WERI-Rb-1 (cell line): Measurements from ENCODE around the gene SNRNP40.

ENCODE experiments used
- DNase-seq: peaks from one replicate; pipeline ENCODE4 v3.0.0-alpha.2; 2020
- H3K27ac ChIP-seq: fragments of 250-450 bp; sonication (Bioruptor Pico); 2 replicates; pipeline ENCODE4 v1.5.1; 2020; ENCODE audit warnings: mild to moderate bottlenecking, moderate library complexity
- H3K27me3 ChIP-seq: fragments of 250-450 bp; sonication (Bioruptor Pico); 2 replicates; pipeline ENCODE4 v1.5.1; 2021; ENCODE audit warnings: mild to moderate bottlenecking, low read depth, moderate library complexity; ENCODE audit not compliant: insufficient read depth, severe bottlenecking
- H3K36me3 ChIP-seq: fragments of 250-450 bp; sonication (Bioruptor Pico); 2 replicates; pipeline ENCODE4 v1.5.1; 2020; ENCODE audit warnings: mild to moderate bottlenecking, moderate library complexity
- H3K4me3 ChIP-seq: 2 replicates; pipeline ENCODE4 v1.5.1; 2011; ENCODE audit warnings: low read depth, mild to moderate bottlenecking, control low read depth, low read length
- H3K9me3 ChIP-seq: fragments of 250-450 bp; sonication (Bioruptor Pico); 2 replicates; pipeline ENCODE4 v1.5.1; 2021; ENCODE audit warnings: mild to moderate bottlenecking, moderate library complexity; ENCODE audit not compliant: severe bottlenecking
- CTCF ChIP-seq: IDR thresholded peaks from 2 replicates; pipeline ENCODE4 v1.5.1; 2011; ENCODE audit warnings: low read depth, mild to moderate bottlenecking, control low read depth, inconsistent platforms, low read length

SNRNP40 gene

GRCh38 chr1:31234870-31235269 is 61.7 kb downstream of the SNRNP40 start:
- no peak for TF ChIP-seq CTCF
- Histone ChIP-seq H3K4me3 (no peak overlapping the region), H3K9me3 (no peaks in the 10 kb centered on the region), H3K36me3 (no peaks in the 10 kb centered on the region), H3K27me3 (no peaks in the 10 kb centered on the region), H3K27ac (no peak overlapping the region)
- no peak for DNase-seq

DNA sequence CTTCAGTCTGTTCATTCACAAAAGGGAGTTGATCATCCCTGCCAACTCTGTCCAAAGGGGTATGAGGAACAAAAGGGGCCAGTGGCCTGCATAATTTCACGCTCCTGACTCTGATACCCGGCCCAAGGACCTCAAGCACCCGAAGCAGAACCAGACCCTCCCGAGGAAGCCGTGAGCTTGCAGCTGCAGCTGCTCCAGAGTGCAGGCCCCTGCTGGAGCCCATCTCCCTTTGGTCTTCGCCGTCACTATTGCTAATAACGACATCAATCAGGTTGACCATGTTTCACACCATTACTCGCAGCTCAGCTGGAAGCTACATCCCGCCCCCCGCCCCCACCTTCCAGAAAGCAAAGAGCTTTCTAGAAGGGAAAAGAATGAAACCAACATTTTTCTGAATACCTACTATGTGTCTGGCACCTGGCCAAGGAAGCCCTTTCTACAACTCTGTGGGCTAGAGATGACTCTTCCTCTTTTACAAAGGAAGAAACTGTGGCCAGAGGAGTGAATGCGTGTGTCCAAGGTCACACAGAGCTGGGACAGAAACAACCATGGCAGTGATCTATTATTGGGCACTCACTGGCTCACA is 62.4 kb downstream of the SNRNP40 start:
- DNase-seq = no peak
- Histone ChIP-seq H3K4me3 (no peak overlapping the region), H3K27ac (no peak overlapping the region), H3K36me3 (no peaks in the 10 kb centered on the region), H3K9me3 (no peaks in the 10 kb centered on the region), H3K27me3 (no peaks in the 10 kb centered on the region)
- no peak for TF ChIP-seq CTCF

DNA sequence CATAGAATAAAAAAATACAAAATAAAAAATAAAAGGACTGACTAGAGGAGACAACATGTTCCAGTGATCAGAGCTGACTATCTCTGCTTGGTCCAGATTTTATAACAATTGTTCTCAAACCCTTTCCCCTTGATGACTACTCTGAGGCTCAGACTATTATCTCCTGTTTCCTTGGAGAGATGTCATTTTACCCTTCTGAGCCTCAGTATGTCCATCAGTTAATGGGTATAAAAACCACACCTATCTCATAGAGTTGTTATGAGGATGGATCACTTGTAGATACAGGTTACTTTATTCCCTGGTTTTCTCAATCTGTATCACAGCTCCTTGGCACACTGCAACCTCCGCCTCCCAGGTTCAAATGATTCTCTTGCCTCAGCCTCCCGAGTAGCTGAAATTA is 63.9 kb downstream of the SNRNP40 start:
- Histone ChIP-seq H3K4me3 (no peak overlapping the region), H3K27ac (no peak overlapping the region), H3K27me3 (no peaks in the 10 kb centered on the region), H3K36me3 (no peaks in the 10 kb centered on the region), H3K9me3 (no peaks in the 10 kb centered on the region)
- no peak for TF ChIP-seq CTCF
- DNase-seq = no peak

DNA sequence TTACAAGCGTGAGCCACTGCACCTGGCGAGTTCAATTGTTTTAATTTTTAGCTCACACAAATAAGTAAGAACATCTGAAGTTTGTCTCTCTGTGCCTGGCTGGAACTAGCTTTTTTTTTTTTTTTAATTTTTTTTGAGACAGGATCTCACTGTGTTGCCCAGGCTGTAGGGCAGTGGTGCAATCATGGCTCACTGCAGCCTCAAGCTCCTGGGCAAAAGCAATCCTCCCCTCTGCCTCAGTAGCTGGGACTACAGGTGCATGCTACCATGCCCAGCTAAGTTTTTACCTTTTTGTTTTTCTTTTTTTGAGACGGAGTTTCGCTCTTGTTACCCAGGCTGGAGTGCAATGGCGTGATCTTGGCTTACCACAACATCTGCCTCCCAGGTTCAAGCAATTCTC is 64.8 kb downstream of the SNRNP40 start:
- no peak overlapping the region for H3K4me3 ChIP-seq
- no peak for TF ChIP-seq CTCF
- no peak overlapping the region for H3K27ac ChIP-seq
- H3K36me3 ChIP-seq = no peaks in the 10 kb centered on the region
- DNase-seq = no peak
- no peaks in the 10 kb centered on the region for H3K9me3 ChIP-seq
- no peaks in the 10 kb centered on the region for H3K27me3 ChIP-seq

DNA sequence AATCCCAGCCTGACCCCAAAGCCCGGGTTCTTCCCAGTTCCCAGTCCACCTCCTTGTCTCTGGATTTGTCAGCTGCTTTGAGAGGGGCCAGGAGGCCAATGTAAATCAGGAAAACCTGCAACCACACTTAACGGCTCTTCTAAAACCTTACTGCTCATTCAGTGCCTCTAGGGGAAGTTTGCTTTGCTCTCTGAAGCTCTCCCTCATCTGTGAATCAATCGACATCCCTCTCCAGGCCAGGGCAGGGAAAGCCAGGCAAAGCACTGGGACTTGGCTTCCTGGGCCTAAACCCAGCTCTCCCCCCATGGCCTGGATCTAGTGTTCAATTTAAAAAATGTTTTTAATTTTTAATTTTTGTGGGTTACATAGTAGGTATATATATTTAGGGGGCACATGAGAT is 66.2 kb downstream of the SNRNP40 start:
- H3K27me3 ChIP-seq = no peaks in the 10 kb centered on the region
- H3K4me3 ChIP-seq = no peak overlapping the region
- no peaks in the 10 kb centered on the region for H3K36me3 ChIP-seq
- H3K9me3 ChIP-seq = no peaks in the 10 kb centered on the region
- TF ChIP-seq CTCF = no peak
- H3K27ac ChIP-seq = no peak overlapping the region
- no peak for DNase-seq

DNA sequence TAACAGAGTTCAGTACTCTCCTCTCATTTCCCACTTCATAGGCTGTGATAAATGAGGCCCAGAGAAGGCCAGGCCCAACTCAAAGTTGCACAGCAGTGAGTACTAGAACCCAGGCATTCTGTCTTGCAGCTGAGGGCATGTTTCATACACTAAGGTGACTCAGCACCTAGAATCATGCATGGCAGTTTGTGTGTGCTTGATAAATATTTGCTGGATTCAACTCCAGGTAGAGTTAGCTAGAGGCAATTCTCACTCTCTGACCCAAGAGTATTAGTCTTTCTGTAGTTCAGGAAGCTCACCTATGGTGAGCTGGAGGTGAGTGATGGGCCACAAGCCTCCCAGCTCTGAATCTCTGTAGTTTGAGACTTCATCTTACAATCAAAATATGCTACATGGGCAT is 67.6 kb downstream of the SNRNP40 start:
- Histone ChIP-seq H3K36me3 (no peaks in the 10 kb centered on the region), H3K27me3 (no peaks in the 10 kb centered on the region), H3K9me3 (no peaks in the 10 kb centered on the region), H3K27ac (no peak overlapping the region), H3K4me3 (no peak overlapping the region)
- no peak for TF ChIP-seq CTCF
- no peak for DNase-seq
